Stimulated activated CD8-positive, alpha-beta memory T cell treated with anti-CD3 and anti-CD28 coated beads, Interleukin-2, amount 100 ng/mL, for 48 hours (primary cell): Measurements from ENCODE around the gene ULK4.
"Not testable (repeated sequence)": the region's sequence is repeated elsewhere in the genome, so short reads cannot be mapped to it uniquely, and the experiment has no call there.

Source experiments
- DNase-seq, 2 donors: peaks; one replicate each; pipeline ENCODE4 v3.0.0-alpha.2; 2020; ENCODE audit warnings: low read depth in 2 of 2

Gene ULK4

GRCh38 chr3:41579861-41580260 is 382.0 kb downstream of the ULK4 start:
- no peak for DNase-seq

DNA sequence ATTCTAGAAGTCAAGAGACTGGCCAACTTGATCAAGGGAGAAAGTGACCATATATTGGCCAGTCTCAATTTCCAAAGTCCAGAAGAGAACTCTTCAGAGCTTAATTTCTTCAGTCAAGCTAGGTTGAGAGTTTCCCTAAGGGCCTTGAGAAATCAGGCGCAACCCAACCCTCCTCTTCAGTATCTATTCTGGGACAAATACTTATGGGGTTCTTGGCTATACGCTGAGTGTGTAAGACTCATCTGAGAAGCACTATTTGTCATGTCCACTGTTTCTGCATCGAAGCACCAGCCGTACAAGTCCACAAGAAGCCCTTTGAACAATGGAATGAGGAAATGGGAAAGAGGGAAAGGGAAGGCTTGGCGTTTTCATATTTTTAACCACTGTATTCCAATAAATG is 383.1 kb downstream of the ULK4 start:
- DNase-seq, result no peak

DNA sequence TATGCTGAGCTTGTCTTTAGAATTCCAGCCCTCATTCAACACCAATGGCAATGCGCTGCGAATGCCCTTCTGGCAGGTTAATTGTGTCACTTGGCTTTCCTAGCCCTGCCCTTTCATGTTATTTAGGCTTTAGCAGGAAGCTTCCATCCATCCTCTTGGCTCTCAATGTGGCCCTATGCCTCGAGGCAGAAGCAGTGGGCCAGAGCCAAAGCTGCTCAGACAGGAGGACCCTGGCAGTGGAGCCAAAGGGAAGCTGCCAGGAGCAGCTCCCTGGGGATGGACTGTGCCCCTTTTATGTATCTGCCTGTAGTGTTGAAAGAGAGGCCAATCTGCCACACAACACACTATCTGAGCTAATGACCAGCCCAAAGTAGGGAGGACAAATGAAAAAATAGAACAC is 386.2 kb downstream of the ULK4 start:
- DNase-seq, result no peak

DNA sequence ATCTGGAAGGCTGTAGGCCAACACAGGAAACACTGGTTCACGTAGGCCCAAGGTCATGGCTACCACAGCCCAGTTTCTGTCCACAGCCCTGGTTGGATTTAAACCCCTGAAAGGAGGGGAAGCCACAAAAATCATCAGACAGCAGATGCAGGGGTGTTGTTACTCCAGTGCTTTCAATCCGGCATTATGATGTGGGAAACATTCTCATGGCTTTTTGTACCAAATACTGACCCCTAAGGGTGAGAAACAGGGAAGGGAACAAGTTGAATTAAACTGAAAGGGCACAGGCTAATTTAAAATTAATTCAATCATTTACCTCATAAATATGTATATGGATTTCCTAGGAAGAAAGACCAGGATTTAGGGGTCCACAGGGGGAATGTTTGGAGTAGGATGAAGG is 387.0 kb downstream of the ULK4 start:
- no peak for DNase-seq

DNA sequence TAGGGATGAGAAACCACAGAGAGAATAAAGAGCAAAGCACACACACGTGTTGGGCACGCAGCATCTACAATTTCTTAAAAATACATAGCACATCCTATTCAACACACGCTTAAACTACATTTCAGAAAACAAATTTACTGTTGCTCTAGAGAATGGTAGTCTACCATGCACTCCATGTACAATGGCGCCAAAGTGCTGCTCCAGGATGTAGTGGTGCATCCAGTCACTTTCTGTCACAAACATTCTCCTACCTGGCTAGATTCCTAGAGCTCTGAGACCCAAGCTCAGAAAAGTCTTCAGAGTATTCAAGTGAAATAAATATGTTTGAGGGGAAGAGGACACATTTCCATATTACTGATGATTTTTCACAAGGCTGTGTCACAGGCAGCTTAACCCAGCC is 388.3 kb downstream of the ULK4 start:
- no peak for DNase-seq

DNA sequence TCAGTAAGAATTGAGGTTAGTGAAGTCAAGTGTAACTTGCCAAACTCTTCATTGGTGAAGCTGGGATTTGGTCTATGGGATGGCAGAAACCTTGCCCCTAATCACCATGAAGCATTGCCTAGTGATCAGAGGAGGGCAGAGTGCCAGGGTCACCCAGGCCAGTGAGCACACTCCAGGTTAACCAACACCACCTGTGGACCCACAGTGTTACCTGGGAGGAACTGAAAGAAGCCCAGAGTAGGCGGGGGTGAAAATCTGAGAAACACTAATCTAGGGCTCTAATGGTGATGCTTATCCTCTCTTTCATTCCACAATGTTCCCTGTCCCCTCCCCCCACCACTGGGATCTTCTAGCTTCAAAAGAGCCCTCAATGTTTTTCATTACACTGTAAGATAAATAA is 389.8 kb downstream of the ULK4 start:
- no peak for DNase-seq

- no peak for DNase-seq
These were observed 392.1 kb downstream of the ULK4 start for GRCh38 chr3:41569632-41570305.

DNA sequence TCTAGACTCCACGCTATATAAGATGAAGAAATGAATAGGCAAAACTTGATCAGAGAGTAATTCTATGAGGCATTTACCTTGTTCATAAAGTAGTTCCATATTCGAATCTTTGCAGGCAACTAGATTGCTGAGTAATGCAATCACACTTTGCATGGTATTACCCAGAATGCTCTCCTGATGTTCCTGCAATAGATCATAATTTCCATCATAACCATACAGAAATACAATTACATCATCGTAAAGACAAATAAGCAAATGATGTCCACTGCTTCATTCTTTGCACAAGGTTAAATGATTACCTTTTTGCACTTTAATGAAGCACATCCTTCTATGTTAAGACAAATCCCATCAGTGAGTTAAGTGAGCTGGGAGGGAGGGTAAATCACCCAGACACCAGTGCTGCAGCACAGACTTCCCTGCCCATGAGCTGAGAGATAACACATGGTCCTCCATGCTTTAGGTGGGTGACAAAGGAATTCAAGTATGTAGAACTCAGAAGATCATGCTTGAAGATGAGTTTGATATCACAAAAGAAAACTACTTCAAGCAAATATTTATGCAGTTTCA is 395.9 kb downstream of the ULK4 start:
- no peak for DNase-seq

- DNase-seq, result no peak
These were observed 396.9 kb downstream of the ULK4 start for GRCh38 chr3:41565003-41565402.

DNA sequence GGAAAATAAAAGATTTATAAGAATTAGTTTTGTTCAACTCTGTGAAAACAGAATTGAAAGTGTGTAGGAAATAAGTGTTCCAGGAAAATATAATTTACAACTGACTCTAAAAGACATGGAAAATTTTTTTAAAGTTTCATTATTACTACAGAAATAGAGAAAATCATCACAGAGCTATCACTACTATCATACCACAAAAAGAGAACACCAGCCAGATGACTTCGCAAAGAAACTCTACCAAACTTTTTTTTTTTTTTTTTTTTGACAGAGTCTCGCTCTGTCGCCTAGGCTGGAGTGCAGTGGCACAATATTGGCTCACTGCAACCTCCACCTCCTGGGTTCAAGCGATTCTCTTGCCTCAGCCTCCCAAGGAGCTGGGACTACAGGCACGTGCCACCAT is 405.7 kb downstream of the ULK4 start:
- not testable (repeated sequence) for DNase-seq

DNA sequence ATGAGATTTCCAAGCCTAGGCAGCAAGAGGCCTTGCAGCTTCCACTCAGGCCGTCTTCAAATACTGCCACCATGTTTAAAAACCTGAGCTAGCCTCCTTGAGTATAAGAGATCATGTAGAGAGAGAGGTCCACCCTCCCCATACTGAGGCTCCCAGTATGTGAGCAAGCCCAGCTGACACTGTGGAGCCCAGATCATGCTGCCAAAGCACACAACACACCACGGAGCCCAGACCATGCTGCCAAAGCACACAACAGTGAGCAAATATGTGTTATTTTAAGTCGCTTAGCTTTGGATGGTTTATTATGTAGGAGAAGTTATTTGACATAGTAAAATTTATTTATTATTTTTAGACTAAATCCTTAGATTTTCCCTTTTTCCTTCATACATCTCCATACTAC is 428.9 kb downstream of the ULK4 start:
- no peak for DNase-seq

DNA sequence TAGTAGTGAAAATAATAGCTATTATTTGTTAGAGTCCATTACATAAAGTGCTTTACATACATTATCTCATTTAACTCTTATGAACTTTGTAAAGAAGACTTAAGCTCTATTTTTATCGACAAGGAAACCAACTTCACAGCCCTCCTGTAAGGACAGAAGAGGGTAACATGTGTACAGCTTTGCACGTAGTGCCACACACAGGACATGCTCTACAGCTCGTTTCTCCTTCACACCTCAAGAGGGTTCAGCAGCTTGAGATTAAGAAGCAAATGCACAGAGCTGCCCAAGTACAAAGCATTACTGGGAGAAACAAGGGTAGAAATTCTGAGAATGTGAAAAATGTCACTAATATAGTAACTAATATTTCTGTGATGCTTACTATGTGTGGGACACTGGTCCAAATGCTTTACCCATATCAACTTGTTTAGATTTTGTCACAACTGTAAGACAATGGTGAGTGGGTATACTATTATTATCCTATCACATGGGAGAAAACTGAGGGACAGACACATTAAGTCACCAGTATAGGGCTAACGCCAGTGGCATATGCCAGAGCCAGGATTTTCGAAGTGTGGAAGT is 434.8 kb downstream of the ULK4 start:
- DNase-seq, result no peak

DNA sequence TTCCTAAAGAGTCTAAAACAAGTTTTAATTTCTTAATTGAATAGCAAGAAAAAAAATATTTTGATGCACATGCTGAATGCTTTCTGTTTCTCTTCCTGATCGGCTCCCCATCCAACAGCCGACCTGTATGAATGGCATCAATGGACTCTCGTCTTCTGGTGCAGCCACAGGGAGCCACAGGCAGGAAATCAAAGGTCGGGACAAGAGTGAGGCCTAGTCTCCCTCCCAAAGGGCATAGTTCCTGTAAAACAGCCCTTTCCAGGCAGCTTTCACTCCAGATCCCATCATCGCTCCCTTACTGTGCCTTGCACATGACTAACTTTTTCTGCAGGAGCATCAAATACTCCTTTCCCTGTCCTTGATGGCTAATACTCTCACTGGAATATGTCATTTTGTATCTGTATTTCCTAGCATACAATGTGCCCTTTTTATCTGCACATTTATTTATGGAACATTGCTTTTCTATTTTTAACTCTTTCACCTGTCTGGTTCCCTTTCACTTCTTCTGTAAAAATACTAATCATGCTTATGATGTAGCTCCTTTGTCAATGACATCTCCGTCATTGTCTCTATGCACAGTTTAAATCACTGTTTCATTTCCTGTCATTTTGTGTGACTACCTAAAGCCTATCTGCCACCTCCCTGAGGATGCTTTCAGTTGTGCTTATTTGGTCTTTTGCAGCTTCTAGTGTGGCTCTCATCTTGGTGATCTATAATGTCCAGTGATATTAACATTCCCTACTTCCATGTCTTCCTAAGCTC is 436.4 kb downstream of the ULK4 start:
- DNase-seq, result no peak

- no peak for DNase-seq
These were observed 438.0 kb downstream of the ULK4 start for GRCh38 chr3:41523897-41524296.

- DNase-seq, result no peak
These were observed 439.3 kb downstream of the ULK4 start for GRCh38 chr3:41522612-41523011.

DNA sequence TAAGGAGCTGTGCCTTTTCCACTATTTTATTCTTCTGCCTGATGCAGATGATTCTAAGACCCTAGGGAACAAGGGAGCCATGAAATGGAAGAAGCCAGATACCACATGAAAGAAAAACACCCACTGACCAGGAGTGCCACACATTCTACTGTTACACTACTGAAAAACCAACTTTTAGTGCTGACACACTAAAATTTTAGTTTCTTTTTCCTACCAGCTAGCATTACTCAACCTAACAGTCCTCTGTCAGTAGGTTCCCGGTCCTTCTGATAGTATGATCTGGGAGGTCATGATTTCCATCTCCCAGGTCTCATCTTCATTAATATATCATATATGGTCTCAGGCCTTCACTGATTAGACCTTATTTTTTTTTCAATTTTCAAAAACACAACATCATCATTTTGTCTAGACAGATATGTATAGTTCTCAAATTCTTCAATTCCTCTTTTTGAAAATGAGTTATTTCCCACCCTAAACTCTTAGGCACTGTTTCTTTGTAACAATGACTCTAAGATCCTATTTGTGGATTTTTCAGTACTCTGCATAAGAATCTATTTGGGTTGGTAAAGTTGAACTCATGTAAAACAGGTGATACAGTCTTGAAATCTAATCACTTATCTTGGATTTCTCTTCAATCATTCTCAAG is 440.8 kb downstream of the ULK4 start:
- DNase-seq, result no peak

- DNase-seq, result no peak
These were observed 442.2 kb downstream of the ULK4 start for GRCh38 chr3:41519746-41520145.

DNA sequence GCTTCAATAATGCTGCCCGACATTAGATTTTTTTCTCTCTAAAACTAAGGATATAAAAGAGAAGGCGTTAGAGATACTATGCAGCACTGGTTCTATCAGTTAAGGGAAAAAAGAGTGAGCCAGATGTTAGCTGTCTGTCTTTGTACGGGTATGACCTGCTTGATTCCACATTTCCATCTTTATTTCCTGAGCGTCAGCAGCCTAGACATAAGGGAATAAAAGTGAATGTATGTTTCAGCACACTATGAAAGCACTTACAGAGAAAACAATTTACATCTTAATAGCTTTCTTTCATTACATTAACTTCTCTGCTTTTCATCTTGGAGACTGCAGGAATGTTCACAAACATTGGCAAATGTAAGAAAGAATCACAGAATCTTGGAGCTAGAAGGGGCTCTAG is 443.3 kb downstream of the ULK4 start:
- no peak for DNase-seq

DNA sequence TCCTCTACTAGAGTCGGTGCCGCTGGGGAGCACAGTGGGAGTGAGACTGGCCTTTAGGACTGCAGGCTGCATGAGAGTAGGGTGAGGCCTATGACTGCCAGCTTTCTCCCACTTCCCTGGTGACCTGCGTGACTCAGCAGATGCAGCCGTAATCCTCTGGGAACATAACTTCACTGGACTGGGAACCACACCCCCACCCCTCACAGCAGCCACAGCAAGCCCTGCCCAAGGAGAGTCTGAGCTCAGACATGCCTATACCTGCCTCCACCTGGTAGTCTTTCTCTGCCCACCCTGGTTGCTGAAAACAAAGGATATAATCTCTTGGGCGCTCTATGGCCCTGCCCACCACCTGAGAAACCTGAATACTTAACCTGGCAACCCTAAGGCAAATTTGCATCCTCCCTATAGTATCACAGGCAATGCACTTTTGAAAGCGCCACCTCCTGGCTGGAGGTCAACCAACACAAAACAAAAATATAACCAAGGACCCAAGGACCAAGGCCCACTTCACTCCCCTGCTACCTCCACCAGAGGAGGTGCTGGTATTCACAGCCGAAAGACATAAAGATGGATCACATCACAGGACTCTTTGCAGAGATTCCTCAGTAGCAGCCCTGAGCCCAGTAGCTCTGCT is 453.7 kb downstream of the ULK4 start:
- no peak for DNase-seq

GRCh38 chr3:41507336-41508062 is 454.4 kb downstream of the ULK4 start:
- no peak for DNase-seq

- no peak for DNase-seq
These were observed 457.8 kb downstream of the ULK4 start for GRCh38 chr3:41503998-41504623.
